Skeletal muscle tissue (tissue), 4 donors: ENCODE data around the gene DDRGK1. TPM values are rescaled to one million over a fixed set of nuclear protein-coding genes. Genes with fewer than 3 reads are reported as not detected.
"Not testable (repeated sequence)": the region's sequence is repeated elsewhere in the genome, so short reads cannot be mapped to it uniquely, and the experiment has no call there.

Experiments used
- H3K27ac ChIP-seq: one replicate; pipeline ENCODE4 v1.7.0; 2013; ENCODE audit warnings: mild to moderate bottlenecking, low read depth, low read length, inconsistent platforms
- H3K27me3 ChIP-seq, 3 donors: one replicate each; pipeline ENCODE4 v1.7.0; 2013; ENCODE audit warnings: low read length in 3 of 3; ENCODE audit not compliant: control insufficient read depth in 3 of 3, insufficient read depth in 3 of 3
- H3K36me3 ChIP-seq, 3 donors: one replicate each; pipeline ENCODE4 v1.7.0; 2013; ENCODE audit warnings: low read length in 3 of 3; ENCODE audit not compliant: control insufficient read depth in 3 of 3, insufficient read depth in 3 of 3
- H3K4me1 ChIP-seq, 3 donors: one replicate each; pipeline ENCODE4 v1.7.0; 2013; ENCODE audit warnings: low read length in 3 of 3, mild to moderate bottlenecking in 3 of 3; ENCODE audit not compliant: control insufficient read depth in 3 of 3, insufficient read depth in 3 of 3
- H3K4me3 ChIP-seq, 3 donors: one replicate each; pipeline ENCODE4 v1.7.0; 2013; ENCODE audit warnings: low read length in 3 of 3
- H3K9ac ChIP-seq, 3 donors: one replicate each; pipeline ENCODE4 v1.7.0; 2013; ENCODE audit warnings: low read length in 3 of 3, mild to moderate bottlenecking in 3 of 3, moderate library complexity in 2 of 3, low read depth in 1 of 3
- H3K9me3 ChIP-seq, 3 donors: one replicate each; pipeline ENCODE4 v1.7.0; 2013; ENCODE audit warnings: low read length in 3 of 3; ENCODE audit not compliant: control insufficient read depth in 3 of 3
- total RNA-seq: library from RNA; depleted of rRNA; stranded (reverse); fragments of >200 nt; gene quantifications from one replicate; pipeline ENCODE4 v1.2.3, GENCODE V29; 2014
- donor health status: Osteomylitis.

Gene DDRGK1
- total RNA-seq, 1 donor from 2014 or later: 20.4 TPM

DNA sequence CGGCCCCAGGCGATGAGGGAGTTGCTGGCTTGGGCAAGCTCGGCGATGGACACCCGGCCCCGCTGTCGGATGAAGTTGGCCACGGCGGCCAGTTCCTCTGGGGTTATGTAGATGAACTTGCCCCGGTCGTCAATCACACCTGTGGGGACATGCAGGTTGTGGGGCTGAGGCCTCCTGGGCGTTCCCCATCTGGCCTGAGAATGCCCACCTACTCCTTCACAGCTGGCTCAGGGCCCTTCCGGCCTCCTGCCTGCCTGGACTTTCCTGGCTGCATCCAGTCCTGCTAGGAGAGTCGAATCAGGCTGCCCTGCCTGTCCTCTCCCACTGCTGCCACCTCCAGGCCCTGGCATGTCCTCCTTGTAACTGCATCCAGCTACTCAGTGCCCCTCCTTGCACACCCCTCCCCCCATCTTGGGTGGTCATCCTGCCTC, 13.8 kb downstream of the DDRGK1 start:
- no peak overlapping the region for H3K4me3 ChIP-seq
- no peaks in the 10 kb centered on the region for H3K9me3 ChIP-seq
- H3K27ac ChIP-seq: no peak overlapping the region
- peaks cover 48 to 58% (median 54%) of the 10 kb centered on the region in 3 donors for H3K36me3 ChIP-seq
- no peaks in the 10 kb centered on the region for H3K27me3 ChIP-seq
- H3K4me1 ChIP-seq: no peaks in the 10 kb centered on the region
- no peak overlapping the region for H3K9ac ChIP-seq

DNA sequence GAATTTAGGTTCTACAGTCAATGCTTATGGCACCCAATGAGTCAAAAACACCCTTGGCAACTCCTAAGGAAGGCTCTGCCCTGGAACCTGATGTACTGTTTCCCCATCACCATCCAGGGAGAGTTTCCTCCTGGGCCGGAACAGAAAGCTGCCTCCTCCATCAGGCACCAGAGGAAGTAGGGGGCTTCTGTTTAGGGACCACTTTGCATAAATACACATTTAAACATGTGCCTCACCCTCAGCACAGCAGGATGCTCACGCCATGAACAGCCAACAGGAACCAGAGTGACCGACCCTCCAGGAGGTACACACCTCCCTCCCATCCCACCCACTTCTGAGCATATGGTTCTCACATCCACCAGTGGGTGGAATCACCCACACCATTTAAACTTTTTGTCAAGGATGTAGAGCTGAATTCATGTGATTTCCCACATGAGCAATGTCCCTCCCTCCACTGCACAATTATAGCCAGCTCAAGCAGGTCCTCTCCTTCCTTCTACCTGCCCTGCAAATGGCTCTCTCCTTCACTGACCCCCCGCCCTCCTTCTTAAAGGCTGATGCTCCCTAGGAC, 14.8 kb downstream of the DDRGK1 start:
- no peak overlapping the region for H3K27ac ChIP-seq
- H3K9ac ChIP-seq: no peak overlapping the region
- no peak overlapping the region for H3K4me3 ChIP-seq
- peaks cover 38 to 48% (median 44%) of the 10 kb centered on the region in 3 donors for H3K36me3 ChIP-seq
- H3K4me1 ChIP-seq: no peaks in the 10 kb centered on the region
- no peaks in the 10 kb centered on the region for H3K9me3 ChIP-seq
- H3K27me3 ChIP-seq: no peaks in the 10 kb centered on the region

DNA sequence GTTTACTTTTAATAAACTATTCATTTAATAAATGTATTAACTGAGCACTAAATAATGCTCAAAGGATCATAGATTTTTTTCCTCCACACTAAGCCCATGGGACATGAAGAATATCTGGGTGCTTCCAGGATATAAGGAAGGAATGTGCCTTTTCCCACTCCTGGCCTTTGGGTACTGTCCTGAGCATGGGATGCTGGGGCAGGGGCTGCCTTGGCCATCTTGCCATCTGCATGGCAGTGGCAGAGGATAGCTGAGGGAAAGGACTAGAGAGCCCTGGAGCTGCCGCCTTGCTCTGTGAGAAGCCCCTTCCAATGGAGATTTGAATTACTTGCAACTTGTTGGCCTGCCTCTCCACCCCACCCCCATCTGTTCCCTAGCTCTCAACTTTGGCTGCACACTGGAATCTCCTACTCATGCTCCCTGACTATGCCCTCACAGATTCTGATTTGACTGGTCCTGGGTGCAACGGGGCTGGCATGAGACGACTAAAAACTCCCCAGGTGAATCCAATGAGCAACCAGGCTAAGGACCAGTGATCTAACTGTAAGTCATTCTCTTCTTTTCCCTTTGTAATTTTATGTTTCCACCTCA, 15.6 kb downstream of the DDRGK1 start:
- no peak overlapping the region for H3K4me3 ChIP-seq
- H3K36me3 ChIP-seq: peaks cover 30 to 44% (median 37%) of the 10 kb centered on the region in 3 donors
- H3K4me1 ChIP-seq: no peaks in the 10 kb centered on the region

DNA sequence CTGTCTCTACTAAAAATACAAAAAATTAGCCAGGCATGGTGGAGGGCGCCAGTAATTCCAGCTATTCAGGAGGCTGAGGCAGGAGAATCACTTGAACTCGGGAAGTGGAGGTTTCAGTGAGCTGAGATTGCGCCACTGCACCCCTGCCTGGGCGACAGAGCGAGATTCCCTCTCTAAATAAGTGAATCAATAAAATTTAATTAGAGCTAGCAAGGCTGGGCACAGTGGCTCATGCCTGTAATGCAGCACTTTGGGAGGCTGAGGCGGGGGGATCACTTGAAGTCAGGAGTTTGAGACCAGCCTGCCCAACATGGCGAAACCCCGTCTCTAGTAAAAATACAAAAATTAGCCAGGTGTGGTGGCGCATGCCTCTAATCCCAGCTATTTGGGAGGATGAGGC, 16.6 kb downstream of the DDRGK1 start:
- H3K36me3 ChIP-seq: peaks cover 24 to 36% (median 30%) of the 10 kb centered on the region in 3 donors
- not testable (repeated sequence) for H3K27ac ChIP-seq, H3K9ac ChIP-seq, H3K27me3 ChIP-seq, H3K9me3 ChIP-seq, H3K4me3 ChIP-seq, H3K4me1 ChIP-seq

More for the DNA sequence above, 15.6 kb downstream of the DDRGK1 start:
- Histone ChIP-seq H3K9ac (no peak overlapping the region), H3K9me3 (no peaks in the 10 kb centered on the region), H3K27ac (no peak overlapping the region), H3K27me3 (no peaks in the 10 kb centered on the region)

DNA sequence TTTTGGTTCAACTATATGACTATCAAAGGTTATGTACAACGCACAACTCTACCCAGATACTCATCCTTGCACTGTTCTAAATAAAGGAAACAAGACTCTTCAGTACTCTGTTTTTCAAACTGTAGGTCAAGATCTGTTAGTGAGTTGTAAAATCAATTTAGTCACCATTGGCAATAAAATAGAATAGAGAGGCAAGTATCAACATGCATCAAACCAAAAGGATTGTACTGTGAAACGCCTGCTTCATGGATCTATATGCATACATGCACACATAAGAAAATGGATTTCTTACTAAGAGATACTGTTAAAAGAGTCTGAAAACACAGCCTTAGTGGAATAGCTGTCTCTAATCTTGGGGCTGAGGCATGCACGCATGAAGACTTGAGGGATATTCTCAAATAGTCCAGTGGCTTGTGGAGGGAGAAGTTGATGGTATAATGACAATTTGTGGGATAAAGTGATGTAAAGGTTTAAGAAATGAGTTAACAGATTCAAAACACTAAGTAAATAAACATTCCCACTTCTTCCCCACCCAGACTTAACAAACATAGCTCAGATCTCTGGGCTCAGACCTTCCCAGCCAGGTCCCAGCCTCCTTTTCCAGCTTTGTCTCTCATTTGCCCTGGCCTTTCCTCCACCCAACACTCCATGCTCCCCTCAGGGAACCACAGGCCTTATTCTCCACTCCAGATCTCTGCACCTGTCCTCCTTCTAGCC, 20.4 kb downstream of the DDRGK1 start:
- Histone ChIP-seq H3K36me3 (peaks cover 0 to 4% (median 2%) of the 10 kb centered on the region in 3 donors), H3K27me3 (no peaks in the 10 kb centered on the region), H3K27ac (no peak overlapping the region), H3K9ac (no peak overlapping the region), H3K4me1 (no peaks in the 10 kb centered on the region), H3K4me3 (no peak overlapping the region), H3K9me3 (no peaks in the 10 kb centered on the region)

DNA sequence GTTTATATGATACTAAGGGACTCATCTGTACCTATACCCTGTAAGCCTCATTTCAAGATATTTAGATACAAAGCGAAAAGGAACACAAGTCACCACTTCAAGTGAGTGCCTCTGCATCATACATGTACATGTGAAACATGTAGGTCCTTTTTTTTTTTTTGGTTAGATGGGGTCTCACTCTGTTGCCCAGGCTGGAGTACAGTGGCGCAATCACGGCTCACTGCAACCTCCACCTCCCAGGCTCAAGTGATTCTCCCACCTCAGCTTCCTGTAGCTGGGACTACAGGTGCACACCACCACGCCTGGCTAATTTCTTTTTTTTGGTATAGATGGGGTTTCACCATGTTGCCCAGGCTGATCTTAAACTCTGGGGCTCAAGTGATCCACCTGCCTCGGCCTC, 22.1 kb downstream of the DDRGK1 start:
- not testable (repeated sequence) for H3K27me3 ChIP-seq, H3K9ac ChIP-seq, H3K4me1 ChIP-seq, H3K9me3 ChIP-seq, H3K4me3 ChIP-seq, H3K27ac ChIP-seq, H3K36me3 ChIP-seq

DNA sequence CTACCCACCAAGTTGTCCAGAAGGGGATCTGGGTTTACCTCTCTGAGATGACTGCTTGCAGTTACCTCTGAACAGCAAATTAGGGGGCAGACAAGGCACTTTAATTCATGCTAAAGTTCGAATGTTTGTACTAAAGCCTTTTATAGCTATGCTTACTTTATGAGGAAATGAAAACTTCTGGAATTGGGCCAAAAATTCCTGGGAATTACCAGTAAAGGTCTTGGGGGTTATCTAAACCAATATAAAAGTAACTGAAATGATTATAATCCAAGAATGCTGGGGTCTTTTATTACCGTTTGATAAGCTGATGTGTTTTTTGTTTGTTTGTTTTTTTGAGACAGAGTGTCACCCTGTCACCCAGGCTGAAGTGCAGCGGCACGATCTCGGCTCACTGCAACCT, 23.2 kb downstream of the DDRGK1 start:
- H3K27me3 ChIP-seq: no peaks in the 10 kb centered on the region

DNA sequence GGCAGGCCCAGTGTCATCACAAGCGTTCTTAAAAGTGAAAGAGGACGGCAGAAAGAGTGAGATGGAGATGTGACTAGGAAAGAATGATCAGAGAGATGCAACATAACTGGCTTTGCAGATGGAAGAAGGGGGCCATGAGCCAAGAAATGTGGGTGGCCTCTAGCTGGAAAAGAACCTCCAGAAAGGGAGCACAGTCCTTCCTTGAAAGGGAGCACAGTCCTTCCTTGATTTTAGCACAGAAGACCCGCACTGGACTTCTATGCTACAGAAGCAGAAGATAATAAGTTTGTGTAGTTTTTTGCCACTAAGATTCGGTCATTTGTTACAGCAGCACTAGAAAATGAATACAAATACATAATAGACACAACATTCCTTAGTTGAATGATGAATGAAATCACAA, 24.2 kb downstream of the DDRGK1 start:
- Histone ChIP-seq H3K9me3 (no peaks in the 10 kb centered on the region), H3K27me3 (no peaks in the 10 kb centered on the region), H3K36me3 (peaks cover 0 to 4% (median 2%) of the 10 kb centered on the region in 3 donors), H3K4me3 (no peak overlapping the region), H3K27ac (no peak overlapping the region), H3K9ac (no peak overlapping the region), H3K4me1 (no peaks in the 10 kb centered on the region)

More for the DNA sequence above, 23.2 kb downstream of the DDRGK1 start:
- no peak overlapping the region for H3K4me3 ChIP-seq
- H3K27ac ChIP-seq: no peak overlapping the region
- peaks cover 0 to 4% (median 2%) of the 10 kb centered on the region in 3 donors for H3K36me3 ChIP-seq
- no peak overlapping the region for H3K9ac ChIP-seq
- no peaks in the 10 kb centered on the region for H3K9me3 ChIP-seq
- H3K4me1 ChIP-seq: no peaks in the 10 kb centered on the region

DNA sequence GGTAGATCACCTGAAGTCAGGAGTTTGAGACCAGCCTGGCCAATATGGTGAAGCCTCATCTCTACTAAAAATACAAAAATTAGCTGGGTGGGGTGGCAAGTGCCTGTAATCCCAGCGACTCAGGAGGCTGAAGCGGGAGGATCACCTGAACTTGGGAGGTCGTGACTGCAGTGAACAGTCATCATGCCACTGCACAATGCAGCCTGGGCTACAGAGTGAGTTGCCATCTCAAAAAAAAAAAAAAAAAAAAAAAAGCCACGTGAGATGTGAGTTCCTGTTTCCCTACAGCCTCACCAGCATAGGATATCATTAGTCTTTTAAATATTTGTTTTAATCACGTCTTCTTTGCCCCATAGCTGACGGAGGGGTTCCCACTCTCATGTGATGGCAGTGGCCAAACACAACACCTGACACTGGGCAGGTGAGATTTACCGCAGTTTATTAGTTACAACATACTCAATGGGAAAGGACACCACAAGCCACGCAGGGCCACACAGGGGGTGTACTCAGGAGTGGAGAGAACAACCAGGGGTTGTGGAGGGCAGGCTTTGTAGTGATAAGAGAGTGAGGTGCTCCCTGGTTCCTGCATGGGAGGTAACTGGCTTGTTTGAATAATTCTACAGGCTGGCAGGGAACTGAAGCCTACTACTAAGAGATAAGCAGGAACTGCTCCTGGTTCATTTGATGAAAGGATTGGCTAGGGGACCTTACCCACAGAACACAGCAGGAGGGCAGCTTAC, 26.6 kb downstream of the DDRGK1 start:
- H3K9me3 ChIP-seq: no peaks in the 10 kb centered on the region
- no peak overlapping the region for H3K9ac ChIP-seq
- peaks cover 3 to 8% (median 6%) of the 10 kb centered on the region in 3 donors for H3K4me1 ChIP-seq
- no peak overlapping the region for H3K27ac ChIP-seq
- no peak overlapping the region for H3K4me3 ChIP-seq
- H3K36me3 ChIP-seq: peaks cover 0 to 4% (median 0%) of the 10 kb centered on the region in 3 donors
- H3K27me3 ChIP-seq: peaks cover 0 to 8% (median 0%) of the 10 kb centered on the region in 3 donors
